CD14-positive monocyte (primary cell): ENCODE data around the gene MYH9. TPM values are rescaled to one million over a fixed set of nuclear protein-coding genes. Genes with fewer than 3 reads are reported as not detected.
"Not testable (repeated sequence)": the region's sequence is repeated elsewhere in the genome, so short reads cannot be mapped to it uniquely, and the experiment has no call there.

Source experiments
- DNase-seq, 3 donors: peaks; one replicate each; pipeline ENCODE4 v3.0.0-alpha.2; 2011 to 2022
- H2AFZ ChIP-seq: 2 replicates; pipeline ENCODE4 v1.6.0; 2012; ENCODE audit warnings: mild to moderate bottlenecking, low read depth, low read length, inconsistent platforms; ENCODE audit not compliant: insufficient read depth, poor library complexity, severe bottlenecking
- H3K27ac ChIP-seq, 2 donors: 1 replicate in 1 of 2; 2 replicates in 1 of 2; pipeline ENCODE4 v1.5.1; 2012 to 2013; ENCODE audit warnings: low read length in 2 of 2, control low read depth in 1 of 2, inconsistent platforms in 1 of 2, low read depth in 1 of 2, mild to moderate bottlenecking in 1 of 2
- H3K27me3 ChIP-seq, 2 donors: one replicate each; pipeline versions ENCODE4 v1.6.0 to v1.6.1; 2011 to 2013; ENCODE audit warnings: low read length in 2 of 2; ENCODE audit not compliant: control insufficient read depth in 2 of 2, insufficient read depth in 2 of 2
- H3K36me3 ChIP-seq, 2 donors: replicated peaks in 1 of 2; 1 replicate in 1 of 2; 2 replicates in 1 of 2; pipeline versions ENCODE4 v1.5.1 to v1.6.1; 2012 to 2013; ENCODE audit warnings: low read length in 2 of 2, control low read depth in 1 of 2, inconsistent platforms in 1 of 2, mild to moderate bottlenecking in 1 of 2; ENCODE audit not compliant: insufficient read depth in 2 of 2, control insufficient read depth in 1 of 2
- H3K4me1 ChIP-seq, 2 donors: 1 replicate in 1 of 2; 2 replicates in 1 of 2; pipeline versions ENCODE4 v1.5.1 to v1.6.1; 2012 to 2013; ENCODE audit warnings: low read length in 2 of 2, control low read depth in 1 of 2, inconsistent platforms in 1 of 2, mild to moderate bottlenecking in 1 of 2, moderate library complexity in 1 of 2; ENCODE audit not compliant: insufficient read depth in 2 of 2, control insufficient read depth in 1 of 2
- H3K4me2 ChIP-seq: replicated peaks from 2 replicates; pipeline ENCODE3; 2012; ENCODE audit warnings: low read length, moderate library complexity, mild to moderate bottlenecking; ENCODE audit not compliant: poor library complexity, severe bottlenecking; ENCODE audit errors: extremely low read depth
- H3K4me3 ChIP-seq, 3 experiments: fragments of 200-600 bp in 1 of 3; sonication (generic) in 1 of 3; replicated peaks in 1 of 3; 1 replicate in 2 of 3; 2 replicates in 1 of 3; pipeline ENCODE4 v1.5.1; 2011 to 2013; ENCODE audit warnings: low read length in 3 of 3, mild to moderate bottlenecking in 3 of 3, control low read depth in 2 of 3, low read depth in 2 of 3, inconsistent platforms in 1 of 3, moderate library complexity in 1 of 3
- H3K79me2 ChIP-seq: 2 replicates; pipeline ENCODE4 v1.6.0; 2012; ENCODE audit warnings: mild to moderate bottlenecking, control low read depth, inconsistent platforms, low read length, moderate library complexity; ENCODE audit not compliant: insufficient read depth
- H3K9ac ChIP-seq: 2 replicates; pipeline ENCODE4 v1.6.0; 2017; ENCODE audit warnings: low read length, mild to moderate bottlenecking; ENCODE audit not compliant: insufficient read depth, poor library complexity, severe bottlenecking
- H3K9me3 ChIP-seq, 2 donors: replicated peaks in 1 of 2; 1 replicate in 1 of 2; 2 replicates in 1 of 2; pipeline versions ENCODE4 v1.5.1 to v1.6.1; 2012 to 2013; ENCODE audit warnings: low read length in 2 of 2, control low read depth in 1 of 2; ENCODE audit not compliant: control insufficient read depth in 1 of 2, insufficient read depth in 1 of 2
- H4K20me1 ChIP-seq: 2 replicates; pipeline ENCODE4 v1.6.0; 2012; ENCODE audit warnings: mild to moderate bottlenecking, low read length, control low read depth, moderate library complexity; ENCODE audit not compliant: insufficient read depth
- H3K27ac Mint-ChIP-seq, 7 donors: one replicate each; pipeline ENCODE4 v1.8.0; 2020; ENCODE audit warnings: mild to moderate bottlenecking in 7 of 7, mixed read lengths in 7 of 7, moderate library complexity in 6 of 7, inconsistent platforms in 2 of 7
- H3K27me3 Mint-ChIP-seq, 3 donors: one replicate each; pipeline ENCODE4 v1.8.0; 2021 to 2022; ENCODE audit warnings: low read depth in 3 of 3, mild to moderate bottlenecking in 3 of 3, mixed read lengths in 3 of 3, moderate library complexity in 3 of 3, inconsistent platforms in 1 of 3
- H3K36me3 Mint-ChIP-seq, 2 donors: one replicate each; pipeline ENCODE4 v1.8.0; 2020; ENCODE audit warnings: mixed read lengths in 2 of 2, inconsistent platforms in 1 of 2, mild to moderate bottlenecking in 1 of 2
- H3K4me1 Mint-ChIP-seq: one replicate; pipeline ENCODE4 v1.8.0; 2020; ENCODE audit warnings: mild to moderate bottlenecking, mixed read lengths
- H3K4me3 Mint-ChIP-seq, 2 donors: one replicate each; pipeline ENCODE4 v1.8.0; 2020; ENCODE audit warnings: mild to moderate bottlenecking in 2 of 2, mixed read lengths in 2 of 2, moderate library complexity in 1 of 2
- H3K9me3 Mint-ChIP-seq, 7 donors: one replicate each; pipeline ENCODE4 v1.8.0; 2020 to 2022; ENCODE audit warnings: mixed read lengths in 7 of 7, mild to moderate bottlenecking in 6 of 7, moderate library complexity in 6 of 7, inconsistent platforms in 2 of 7
- WGBS: methylation state at CpG from one replicate; pipeline ENCODE4 v1.1.5; 2013; ENCODE audit warnings: missing lambda C conversion rate; ENCODE audit not compliant: insufficient coverage; 5-methylcytosine and 5-hydroxymethylcytosine counted together
- intact Hi-C, 2 donors: fragments of 100-400 bp; cut with micrococcal nuclease; formaldehyde crosslinking; loops; one replicate each; pipeline versions ENCODE4 v1.15.0 to v1.15.1; 2023
- polyA plus RNA-seq, 3 donors: library from polyadenylated mRNA; depleted of rRNA in 1 of 3; unstranded in 2 of 3; stranded (reverse) in 1 of 3; fragments of 300-500 nt in 2 of 3; fragments of >200 nt in 1 of 3; fragmentation: Illumina TruSeq in 2 of 3; gene quantifications; 1 replicate in 2 of 3; 2 replicates in 1 of 3; pipeline ENCODE4 v1.2.3, GENCODE V29; 2012 to 2021
- TF ChIP-seq, protein P1 (sequence below): fragments of 200-600 bp; IDR thresholded peaks from one replicate; pipeline ENCODE4 v1.8.0; 2022; ENCODE audit warnings: antibody characterized with exemption, mild to moderate bottlenecking

The MYH9 gene
- polyA plus RNA-seq, 3 donors: 35.6 to 163 (median 79.5) TPM

GRCh38 chr22:36257308-36257707 lies 130.5 kb downstream of the MYH9 start:
- TF ChIP-seq, protein P1, sequence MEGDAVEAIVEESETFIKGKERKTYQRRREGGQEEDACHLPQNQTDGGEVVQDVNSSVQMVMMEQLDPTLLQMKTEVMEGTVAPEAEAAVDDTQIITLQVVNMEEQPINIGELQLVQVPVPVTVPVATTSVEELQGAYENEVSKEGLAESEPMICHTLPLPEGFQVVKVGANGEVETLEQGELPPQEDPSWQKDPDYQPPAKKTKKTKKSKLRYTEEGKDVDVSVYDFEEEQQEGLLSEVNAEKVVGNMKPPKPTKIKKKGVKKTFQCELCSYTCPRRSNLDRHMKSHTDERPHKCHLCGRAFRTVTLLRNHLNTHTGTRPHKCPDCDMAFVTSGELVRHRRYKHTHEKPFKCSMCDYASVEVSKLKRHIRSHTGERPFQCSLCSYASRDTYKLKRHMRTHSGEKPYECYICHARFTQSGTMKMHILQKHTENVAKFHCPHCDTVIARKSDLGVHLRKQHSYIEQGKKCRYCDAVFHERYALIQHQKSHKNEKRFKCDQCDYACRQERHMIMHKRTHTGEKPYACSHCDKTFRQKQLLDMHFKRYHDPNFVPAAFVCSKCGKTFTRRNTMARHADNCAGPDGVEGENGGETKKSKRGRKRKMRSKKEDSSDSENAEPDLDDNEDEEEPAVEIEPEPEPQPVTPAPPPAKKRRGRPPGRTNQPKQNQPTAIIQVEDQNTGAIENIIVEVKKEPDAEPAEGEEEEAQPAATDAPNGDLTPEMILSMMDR: no peak
- H3K9me3 Mint-ChIP-seq: peaks cover 0 to 3% (median 0%) of the 10 kb centered on the region in 7 donors
- H2AFZ ChIP-seq: no peak overlapping the region
- no peaks in the 10 kb centered on the region for H3K27me3 ChIP-seq
- no peaks in the 10 kb centered on the region for H3K79me2 ChIP-seq
- H3K4me3 ChIP-seq: no peak overlapping the region
- no peak overlapping the region for H3K4me3 Mint-ChIP-seq
- H3K27me3 Mint-ChIP-seq: no peaks in the 10 kb centered on the region
- no peak overlapping the region for H3K4me2 ChIP-seq
- H3K36me3 ChIP-seq: peaks cover 2 to 30% of the 10 kb centered on the region in 2 donors
- peaks cover 30 to 38% of the 10 kb centered on the region in 2 donors for H3K4me1 ChIP-seq
- peaks cover 48% of the 10 kb centered on the region for H3K4me1 Mint-ChIP-seq
- DNase-seq: no peak
- H3K36me3 Mint-ChIP-seq: peaks cover 51 to 53% of the 10 kb centered on the region in 2 donors
- H3K9me3 ChIP-seq: no peaks in the 10 kb centered on the region
- whole genome bisulfite sequencing: 95% methylated on average over 6 of the region's 8 CpGs
- no peak overlapping the region for H3K9ac ChIP-seq
- no peaks in the 10 kb centered on the region for H4K20me1 ChIP-seq
- no peak overlapping the region for H3K27ac Mint-ChIP-seq
- no peak overlapping the region for H3K27ac ChIP-seq
- intact Hi-C loops: no loop called here

DNA sequence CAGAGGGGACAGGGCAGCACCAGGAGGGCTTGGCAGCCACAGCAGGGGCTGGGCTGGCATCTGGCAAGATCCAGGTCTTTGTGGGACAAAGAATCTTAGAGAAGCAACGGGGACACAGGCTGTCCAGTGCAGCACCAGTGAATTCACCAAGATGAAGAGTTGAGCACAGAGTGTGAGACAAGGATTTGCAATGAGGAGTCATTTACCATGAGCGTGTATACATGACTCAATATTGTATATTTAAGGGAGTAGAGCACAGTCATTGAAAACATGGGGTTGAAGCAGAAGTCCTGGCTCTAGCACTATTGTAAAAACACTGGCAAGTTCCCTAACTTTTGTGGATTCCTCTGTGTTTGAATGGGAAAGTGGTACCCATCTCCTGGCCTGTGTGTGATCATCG lies 131.3 kb downstream of the MYH9 start:
- no peak overlapping the region for H2AFZ ChIP-seq
- no peak overlapping the region for H3K27ac Mint-ChIP-seq
- H3K36me3 ChIP-seq: peaks cover 2 to 22% of the 10 kb centered on the region in 2 donors
- H3K9me3 ChIP-seq: no peaks in the 10 kb centered on the region
- no peak overlapping the region for H3K4me2 ChIP-seq
- TF ChIP-seq, protein P1: no peak
- intact Hi-C loops: no loop called here
- H3K36me3 Mint-ChIP-seq: peaks cover 43 to 45% of the 10 kb centered on the region in 2 donors
- H3K4me3 ChIP-seq: no peak overlapping the region
- peaks cover 0 to 2% (median 0%) of the 10 kb centered on the region in 3 donors for H3K27me3 Mint-ChIP-seq
- H4K20me1 ChIP-seq: no peaks in the 10 kb centered on the region
- H3K4me1 Mint-ChIP-seq: peaks cover 48% of the 10 kb centered on the region
- 100% methylated on average over 2 of the region's 3 CpGs for WGBS
- H3K9me3 Mint-ChIP-seq: peaks cover 0 to 3% (median 0%) of the 10 kb centered on the region in 7 donors
- H3K27me3 ChIP-seq: no peaks in the 10 kb centered on the region
- no peaks in the 10 kb centered on the region for H3K79me2 ChIP-seq
- no peak overlapping the region for H3K4me3 Mint-ChIP-seq
- no peak for DNase-seq
- peaks cover 30 to 38% of the 10 kb centered on the region in 2 donors for H3K4me1 ChIP-seq
- H3K9ac ChIP-seq: no peak overlapping the region
- H3K27ac ChIP-seq: no peak overlapping the region

- H3K79me2 ChIP-seq, H3K4me2 ChIP-seq, H3K9me3 Mint-ChIP-seq, DNase-seq, H3K27me3 ChIP-seq, H3K4me3 Mint-ChIP-seq, H3K27me3 Mint-ChIP-seq, H4K20me1 ChIP-seq, H3K9me3 ChIP-seq, H3K27ac ChIP-seq, H3K4me3 ChIP-seq, H3K9ac ChIP-seq, H2AFZ ChIP-seq, intact Hi-C loops: not testable (repeated sequence)
- WGBS: no CpG with 5 or more reads among the region's 5 CpGs
- H3K4me1 Mint-ChIP-seq: peaks cover 48% of the 10 kb centered on the region
- Histone ChIP-seq H3K4me1 (peaks cover 30 to 38% of the 10 kb centered on the region in 2 donors), H3K36me3 (peaks cover under 1 to 14% of the 10 kb centered on the region in 2 donors)
- H3K27ac Mint-ChIP-seq: peak overlapping the region in 1 of 7 donors; percentile 22
- peaks cover 34 to 39% of the 10 kb centered on the region in 2 donors for H3K36me3 Mint-ChIP-seq
These were observed 132.2 kb downstream of the MYH9 start for GRCh38 chr22:36255572-36255971.
